Stimulated activated CD8-positive, alpha-beta memory T cell treated with anti-CD3 and anti-CD28 coated beads, Interleukin-12 subunit alpha, Interleukin-12 subunit beta, amount 100 ng/mL, for 4 hours (primary cell): ENCODE data around the gene ERG28.
"Not testable (repeated sequence)": the region's sequence is repeated elsewhere in the genome, so short reads cannot be mapped to it uniquely, and the experiment has no call there.

Experiments
- DNase-seq: peaks from one replicate; pipeline ENCODE4 v3.0.0-alpha.2; 2020; ENCODE audit warnings: low read depth

ERG28 gene

GRCh38 chr14:75625034-75625433 is 35.6 kb downstream of the ERG28 start:
- no peak for DNase-seq

DNA sequence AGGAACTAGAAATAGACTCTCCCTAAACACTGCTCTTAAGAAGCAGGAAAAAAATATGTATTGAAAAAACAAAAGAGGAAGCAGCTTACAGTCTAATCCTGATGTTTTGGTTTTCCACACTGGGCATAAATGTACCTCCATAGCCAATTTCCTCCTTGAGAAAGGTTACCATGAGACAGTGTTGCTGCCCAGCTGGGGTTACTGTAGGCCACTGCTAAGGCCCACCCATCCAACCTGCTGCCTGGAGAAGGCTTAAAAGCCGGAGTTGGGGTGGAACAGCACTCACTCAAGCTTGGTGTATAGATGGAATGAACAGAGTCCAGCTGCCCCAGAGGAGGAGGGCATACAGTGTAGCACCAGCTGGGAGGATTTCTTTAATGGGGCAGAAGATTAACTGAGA is 41.1 kb downstream of the ERG28 start:
- DNase-seq: no peak

- no peak for DNase-seq
These were observed 45.5 kb downstream of the ERG28 start for GRCh38 chr14:75615200-75615599.

DNA sequence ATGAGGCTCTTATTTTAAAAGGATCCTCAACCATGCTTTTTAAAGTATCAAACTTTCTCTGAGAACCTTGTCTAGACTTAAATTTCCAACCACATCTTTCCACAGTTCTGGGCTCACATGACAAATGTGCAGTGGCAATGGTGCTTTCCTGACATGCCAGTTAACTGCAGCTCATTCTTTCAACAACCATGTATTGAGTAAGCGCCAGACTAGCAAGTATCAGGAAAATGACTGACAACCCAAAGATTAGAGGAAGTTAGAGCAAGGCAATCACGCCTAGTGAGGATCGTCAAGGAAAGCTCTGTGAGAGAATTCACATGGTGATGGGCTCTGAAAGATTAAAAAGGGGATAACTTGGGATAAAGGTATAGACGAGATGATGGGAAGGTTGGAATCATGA is 46.5 kb downstream of the ERG28 start:
- no peak for DNase-seq

- no peak for DNase-seq
These were observed 48.5 kb downstream of the ERG28 start for GRCh38 chr14:75612157-75612556.

- no peak for DNase-seq
These were observed 49.8 kb downstream of the ERG28 start for GRCh38 chr14:75610834-75611233.

GRCh38 chr14:75609606-75610475 is 50.8 kb downstream of the ERG28 start:
- DNase-seq: no peak

- DNase-seq: no peak
These were observed 51.6 kb downstream of the ERG28 start for GRCh38 chr14:75609116-75609515.

GRCh38 chr14:75607842-75608640 is 52.6 kb downstream of the ERG28 start:
- DNase-seq: no peak

- DNase-seq: no peak
These were observed 53.6 kb downstream of the ERG28 start for GRCh38 chr14:75607044-75607443.

- DNase-seq: no peak
These were observed 54.8 kb downstream of the ERG28 start for GRCh38 chr14:75605916-75606315.

DNA sequence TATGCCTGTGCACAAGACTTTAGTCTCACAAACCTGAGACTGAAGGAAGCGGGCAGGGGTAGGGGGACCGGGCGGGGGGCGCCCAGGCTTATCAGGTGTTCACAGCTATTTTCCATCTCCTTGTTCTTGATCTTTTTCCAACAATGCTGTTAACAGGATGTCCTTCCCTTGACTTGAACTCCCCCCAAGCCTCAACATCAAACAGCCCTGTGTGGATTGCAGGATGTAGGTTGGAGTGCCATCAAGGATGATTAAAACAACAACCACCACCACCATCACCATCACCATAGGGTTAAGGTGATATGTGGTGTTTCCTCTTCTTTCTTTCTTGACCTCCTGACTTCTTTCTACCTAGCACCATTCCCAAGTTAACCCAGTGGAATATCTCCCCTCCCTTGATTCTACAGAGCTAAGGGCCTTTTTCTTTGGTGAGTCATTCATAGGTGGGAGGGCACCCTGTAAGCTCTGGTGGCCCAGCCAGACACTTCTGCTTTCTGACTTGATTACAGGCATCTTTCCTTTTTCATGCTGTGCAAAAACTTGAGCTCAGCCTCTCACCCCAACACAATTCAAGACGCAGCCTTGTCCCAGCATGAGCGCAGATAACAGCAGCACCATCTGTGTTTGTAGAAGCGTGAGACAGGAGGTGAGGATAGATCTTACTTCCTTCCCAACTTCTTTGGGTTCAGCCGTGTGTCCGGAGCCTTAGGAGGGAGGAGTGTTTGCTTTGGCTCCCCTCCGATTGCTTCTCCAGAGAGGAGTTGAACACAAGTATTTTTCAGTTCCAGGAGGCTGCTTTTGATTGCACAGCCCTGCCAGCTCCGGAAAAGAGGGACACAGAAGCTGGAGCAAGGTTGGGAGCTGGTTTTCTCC is 55.5 kb downstream of the ERG28 start:
- no peak for DNase-seq

GRCh38 chr14:75602503-75602902 is 58.2 kb downstream of the ERG28 start:
- DNase-seq: no peak

- not testable (repeated sequence) for DNase-seq
These were observed 59.6 kb downstream of the ERG28 start for GRCh38 chr14:75601061-75601460.

DNA sequence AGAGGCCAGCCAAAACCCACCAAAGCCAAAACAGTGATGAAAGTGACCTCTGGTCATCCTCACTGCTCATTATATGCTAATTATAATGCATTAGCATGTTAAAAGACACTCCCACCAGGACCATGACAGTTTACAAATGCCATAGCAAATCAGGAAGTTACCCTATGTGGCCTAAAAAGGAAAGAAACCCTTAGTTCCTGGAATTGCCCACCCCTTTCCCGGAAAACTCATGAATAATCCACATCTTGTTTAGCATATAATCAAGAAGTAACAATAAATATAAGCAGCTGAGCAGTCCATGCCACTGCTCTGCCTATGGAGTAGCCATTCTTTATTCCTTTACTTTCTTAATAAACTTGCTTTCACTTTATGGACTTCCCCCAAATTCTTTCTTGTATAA is 60.6 kb downstream of the ERG28 start:
- not testable (repeated sequence) for DNase-seq
